BLaER1 treated with 17β-estradiol and CSF1 and Interleukin-3, amounts not matched to agents 10 nM and 100 nM (cell line): ENCODE measurements around the gene ACVR1.

Experiments
- H3K27ac ChIP-seq, 11 experiments: shearing (Covaris generic); formaldehyde crosslinking; 2 replicates each; pipeline ENCODE4 v1.8.1; 2022
- H3K27me3 ChIP-seq, 11 experiments: shearing (Covaris generic); formaldehyde crosslinking; 2 replicates each; pipeline ENCODE4 v1.8.1; 2022
- H3K36me3 ChIP-seq, 11 experiments: shearing (Covaris generic); formaldehyde crosslinking; 2 replicates each; pipeline ENCODE4 v1.8.1; 2022
- H3K4me1 ChIP-seq, 10 experiments: shearing (Covaris generic); formaldehyde crosslinking; 2 replicates each; pipeline ENCODE4 v1.8.1; 2022
- H3K4me2 ChIP-seq, 11 experiments: shearing (Covaris generic); formaldehyde crosslinking; 2 replicates each; pipeline ENCODE4 v1.8.1; 2022
- H3K4me3 ChIP-seq, 10 experiments: shearing (Covaris generic); formaldehyde crosslinking; 2 replicates each; pipeline ENCODE4 v1.8.1; 2022
- H3K9ac ChIP-seq, 11 experiments: shearing (Covaris generic); formaldehyde crosslinking; 2 replicates each; pipeline ENCODE4 v1.8.1; 2022
- H3K9me3 ChIP-seq, 11 experiments: shearing (Covaris generic); formaldehyde crosslinking; replicated peaks in 1 of 11; 2 replicates each; pipeline ENCODE4 v1.8.1; 2022
- H4K20me1 ChIP-seq, 11 experiments: shearing (Covaris generic); formaldehyde crosslinking; 2 replicates each; pipeline ENCODE4 v1.8.1; 2022
- Cebpa-rat ChIP-seq, 11 experiments: shearing (Covaris generic); IDR thresholded peaks; 2 replicates each; pipeline ENCODE4 v1.8.1; 2022

The ACVR1 gene

GRCh38 chr2:157911246-157911645 is 35.1 kb upstream of the ACVR1 start:
- Histone ChIP-seq H4K20me1 (no peaks in the 10 kb centered on the region), H3K4me3 (no peak overlapping the region), H3K4me1 (peaks cover 0 to 11% (median 2%) of the 10 kb centered on the region in 10 experiments; a peak in 7 of 20 replicates), H3K9ac (no peak overlapping the region), H3K4me2 (no peak overlapping the region), H3K27me3 (no peaks in the 10 kb centered on the region), H3K27ac (no peak overlapping the region), H3K9me3 (0 out of 22 replicates have a peak, but pooled peaks cover 0 to 7% (median 0%) of the 10 kb centered on the region in 11 experiments), H3K36me3 (no peaks in the 10 kb centered on the region)
- no peak for TF ChIP-seq Cebpa-rat (IDR thresholded peaks at IDR 0.05)

- TF ChIP-seq Cebpa-rat (IDR thresholded peaks at IDR 0.05), result no peak
Measured at GRCh38 chr2:157905092-157905491, 29.0 kb upstream of the ACVR1 start.

GRCh38 chr2:157903626-157904025 is 27.5 kb upstream of the ACVR1 start:
- Histone ChIP-seq H3K4me3 (no peak overlapping the region), H3K4me1 (peaks cover 0 to 13% (median under 1%) of the 10 kb centered on the region in 10 experiments; a peak in 7 of 20 replicates), H3K36me3 (no peaks in the 10 kb centered on the region), H3K9ac (no peak overlapping the region), H3K9me3 (no peaks in the 10 kb centered on the region), H3K27me3 (no peaks in the 10 kb centered on the region), H3K27ac (no peak overlapping the region), H4K20me1 (no peaks in the 10 kb centered on the region), H3K4me2 (no peak overlapping the region)
- no peak for TF ChIP-seq Cebpa-rat (IDR thresholded peaks at IDR 0.05)

More at GRCh38 chr2:157905092-157905491, 29.0 kb upstream of the ACVR1 start:
- no peaks in the 10 kb centered on the region for H3K27me3 ChIP-seq
- no peak overlapping the region for H3K9ac ChIP-seq
- H3K36me3 ChIP-seq, result no peaks in the 10 kb centered on the region
- H3K27ac ChIP-seq, result no peak overlapping the region
- H3K4me2 ChIP-seq, result no peak overlapping the region
- H4K20me1 ChIP-seq, result no peaks in the 10 kb centered on the region
- H3K4me1 ChIP-seq, result peaks cover 0 to 11% (median 0%) of the 10 kb centered on the region in 10 experiments; a peak in 3 of 20 replicates
- H3K9me3 ChIP-seq, result no peaks in the 10 kb centered on the region
- H3K4me3 ChIP-seq, result no peak overlapping the region

GRCh38 chr2:157903151-157903550 is 27.0 kb upstream of the ACVR1 start:
- Histone ChIP-seq H3K27ac (no peak overlapping the region), H4K20me1 (no peaks in the 10 kb centered on the region), H3K9me3 (no peaks in the 10 kb centered on the region), H3K27me3 (no peaks in the 10 kb centered on the region), H3K4me1 (peaks cover 0 to 18% (median 5%) of the 10 kb centered on the region in 10 experiments; a peak in 14 of 20 replicates), H3K4me3 (no peak overlapping the region), H3K36me3 (no peaks in the 10 kb centered on the region), H3K4me2 (peak overlapping the region in 1 of 11 experiments; percentile 14; a peak in 1 of 22 replicates), H3K9ac (no peak overlapping the region)
- no peak for TF ChIP-seq Cebpa-rat (IDR thresholded peaks at IDR 0.05)

GRCh38 chr2:157902692-157903091 is 26.6 kb upstream of the ACVR1 start:
- no peaks in the 10 kb centered on the region for H3K36me3 ChIP-seq
- no peak overlapping the region for H3K27ac ChIP-seq
- peaks cover 2 to 23% (median 10%) of the 10 kb centered on the region in 10 experiments; a peak in 14 of 20 replicates for H3K4me1 ChIP-seq
- TF ChIP-seq Cebpa-rat (IDR thresholded peaks at IDR 0.05), result no peak
- peak overlapping the region in 1 of 11 experiments; percentile 14; a peak in 1 of 22 replicates for H3K4me2 ChIP-seq
- no peak overlapping the region for H3K9ac ChIP-seq
- H3K9me3 ChIP-seq, result no peaks in the 10 kb centered on the region
- no peaks in the 10 kb centered on the region for H4K20me1 ChIP-seq
- H3K4me3 ChIP-seq, result no peak overlapping the region
- H3K27me3 ChIP-seq, result no peaks in the 10 kb centered on the region

- H3K9ac ChIP-seq, result no peak overlapping the region
- peaks cover 2 to 33% (median 15%) of the 10 kb centered on the region in 10 experiments; a peak in 15 of 20 replicates for H3K4me1 ChIP-seq
- H3K27me3 ChIP-seq, result no peaks in the 10 kb centered on the region
- no peaks in the 10 kb centered on the region for H3K36me3 ChIP-seq
- H3K9me3 ChIP-seq, result no peaks in the 10 kb centered on the region
- no peaks in the 10 kb centered on the region for H4K20me1 ChIP-seq
- no peak overlapping the region for H3K4me3 ChIP-seq
- no peak overlapping the region for H3K27ac ChIP-seq
- H3K4me2 ChIP-seq, result no peak overlapping the region
- no peak for TF ChIP-seq Cebpa-rat (IDR thresholded peaks at IDR 0.05)
Measured at GRCh38 chr2:157901325-157901724, 25.2 kb upstream of the ACVR1 start.

GRCh38 chr2:157900684-157901083 is 24.6 kb upstream of the ACVR1 start:
- H4K20me1 ChIP-seq, result no peaks in the 10 kb centered on the region
- no peak overlapping the region for H3K9ac ChIP-seq
- peaks cover 2 to 33% (median 15%) of the 10 kb centered on the region in 10 experiments; a peak in 15 of 20 replicates for H3K4me1 ChIP-seq
- H3K36me3 ChIP-seq, result no peaks in the 10 kb centered on the region
- no peaks in the 10 kb centered on the region for H3K9me3 ChIP-seq
- no peak for TF ChIP-seq Cebpa-rat (IDR thresholded peaks at IDR 0.05)
- no peak overlapping the region for H3K4me3 ChIP-seq
- H3K4me2 ChIP-seq, result no peak overlapping the region
- H3K27me3 ChIP-seq, result no peaks in the 10 kb centered on the region
- no peak overlapping the region for H3K27ac ChIP-seq

GRCh38 chr2:157900203-157900602 is 24.1 kb upstream of the ACVR1 start:
- H3K4me1 ChIP-seq, result peaks cover 2 to 33% (median 15%) of the 10 kb centered on the region in 10 experiments; a peak in 15 of 20 replicates
- no peak overlapping the region for H3K4me2 ChIP-seq
- no peak overlapping the region for H3K9ac ChIP-seq
- H4K20me1 ChIP-seq, result no peaks in the 10 kb centered on the region
- no peaks in the 10 kb centered on the region for H3K27me3 ChIP-seq
- H3K27ac ChIP-seq, result no peak overlapping the region
- H3K36me3 ChIP-seq, result no peaks in the 10 kb centered on the region
- no peaks in the 10 kb centered on the region for H3K9me3 ChIP-seq
- no peak overlapping the region for H3K4me3 ChIP-seq
- no peak for TF ChIP-seq Cebpa-rat (IDR thresholded peaks at IDR 0.05)

- Histone ChIP-seq H3K36me3 (no peaks in the 10 kb centered on the region), H3K4me2 (no peak overlapping the region; a peak in 1 of 22 replicates)
Measured at GRCh38 chr2:157899125-157899839, 23.2 kb upstream of the ACVR1 start.

More at GRCh38 chr2:157899125-157899839, 23.2 kb upstream of the ACVR1 start:
- Histone ChIP-seq H3K9ac (no peak overlapping the region), H3K4me1 (peaks cover 2 to 33% (median 15%) of the 10 kb centered on the region in 10 experiments; a peak in 15 of 20 replicates), H3K27ac (no peak overlapping the region), H3K4me3 (no peak overlapping the region), H3K27me3 (no peaks in the 10 kb centered on the region), H3K9me3 (no peaks in the 10 kb centered on the region), H4K20me1 (no peaks in the 10 kb centered on the region)
- TF ChIP-seq Cebpa-rat (IDR thresholded peaks at IDR 0.05), result no peak
